ENCODE data around the gene TPMT.

- TF ChIP-seq SIN3A (IDR thresholded peaks at IDR 0.05; ENCODE audit: borderline replicate concordance, insufficient read depth, low read depth, low read length): no peak
- no peak for TF ChIP-seq CTCF (IDR thresholded peaks at IDR 0.05)
- TF ChIP-seq POLR2AphosphoS5 (IDR thresholded peaks at IDR 0.05; ENCODE audit: low read depth, low read length): no peak
- TF ChIP-seq REST (IDR thresholded peaks at IDR 0.05; ENCODE audit: insufficient read depth in 1 of 2, low read depth in 2 of 2, low read length in 1 of 2): no peak
- no peak for TF ChIP-seq TCF7L2 (IDR thresholded peaks at IDR 0.05; ENCODE audit: low read depth, low read length)
These were observed 24.2 kb upstream of the TPMT start for GRCh38 chr6:18178960-18179615.

Data from Panc1 (cell line).